PC-9 (cell line): ENCODE results near the gene TIGD2. TPM values are rescaled to one million over a fixed set of nuclear protein-coding genes. Genes with fewer than 3 reads are reported as not detected.

Source experiments
- BruUV-seq: library from RNA; stranded (reverse); fragments of 400-500 nt; replicated peaks from 2 replicates; lab custom pipeline; 2021; lab: Mats Ljungman, UMichigan
- CTCF ChIA-PET: fragments of 300-600 bp; sonication (Branson Sonifier 250); formaldehyde crosslinking; loops from one replicate; lab custom pipeline; 2022; ENCODE audit warnings: antibody characterized with exemption; lab: Charles Lee
- POLR2A ChIA-PET: fragments of 300-600 bp; sonication (Branson Sonifier 250); formaldehyde crosslinking; loops from one replicate; lab custom pipeline; 2022; ENCODE audit warnings: antibody characterized with exemption; ENCODE audit not compliant: unreplicated experiment; lab: Charles Lee
- DNase-seq, 2 experiments: peaks; one replicate each; pipeline versions ENCODE4 v3.0.0 to v3.0.0-alpha.2; 2015 to 2022; ENCODE audit warnings: mixed read lengths in 1 of 2
- H2AFZ ChIP-seq: fragments of 200-600 bp; sonication (generic); 2 replicates; pipeline ENCODE4 v1.8.1; 2017; ENCODE audit warnings: antibody characterized with exemption
- H3F3A ChIP-seq: fragments of 200-600 bp; sonication (generic); 2 replicates; pipeline ENCODE4 v1.8.1; 2017; ENCODE audit warnings: antibody characterized with exemption, mild to moderate bottlenecking, low read depth; ENCODE audit not compliant: insufficient read depth
- H3K27ac ChIP-seq: fragments of 200-600 bp; sonication (generic); 2 replicates; pipeline ENCODE4 v1.6.1; 2016; ENCODE audit warnings: mixed run types
- H3K27me3 ChIP-seq: fragments of 200-600 bp; sonication (generic); 2 replicates; pipeline ENCODE4 v1.6.1; 2016; ENCODE audit warnings: low read depth, mixed run types; ENCODE audit not compliant: insufficient read depth
- H3K36me3 ChIP-seq: fragments of 200-600 bp; sonication (generic); 2 replicates; pipeline ENCODE4 v1.6.1; 2016; ENCODE audit warnings: low read depth, mixed run types
- H3K4me1 ChIP-seq: fragments of 200-600 bp; sonication (generic); replicated peaks from 2 replicates; pipeline ENCODE4 v1.6.1; 2016; ENCODE audit warnings: mixed run types; ENCODE audit not compliant: insufficient read depth
- H3K4me2 ChIP-seq: fragments of 200-600 bp; sonication (generic); 2 replicates; pipeline ENCODE4 v1.6.1; 2017; ENCODE audit warnings: mixed run types
- H3K4me3 ChIP-seq: fragments of 200-600 bp; sonication (generic); 2 replicates; pipeline ENCODE4 v1.6.1; 2016; ENCODE audit warnings: mixed run types
- H3K79me2 ChIP-seq: fragments of 200-600 bp; sonication (generic); 2 replicates; pipeline ENCODE4 v1.6.1; 2017; ENCODE audit warnings: low read depth, mixed run types
- H3K9me2 ChIP-seq: fragments of 200-600 bp; sonication (generic); 2 replicates; pipeline ENCODE4 v1.8.1; 2017; ENCODE audit warnings: mild to moderate bottlenecking; ENCODE audit not compliant: insufficient read depth
- H3K9me3 ChIP-seq: fragments of 200-600 bp; sonication (generic); 2 replicates; pipeline ENCODE4 v1.8.1; 2016; ENCODE audit warnings: low read depth; ENCODE audit not compliant: insufficient read depth
- H4K20me1 ChIP-seq: fragments of 200-600 bp; sonication (generic); 2 replicates; pipeline ENCODE4 v1.8.1; 2017; ENCODE audit not compliant: insufficient read depth
- CTCF ChIP-seq: fragments of 200-600 bp; sonication (generic); conservative IDR thresholded peaks from 2 replicates; pipeline ENCODE4 v1.6.1; 2017; ENCODE audit warnings: mixed run types, antibody characterized with exemption, mild to moderate bottlenecking, moderate library complexity
- EZH2 ChIP-seq: fragments of 200-600 bp; sonication (generic); IDR thresholded peaks from 2 replicates; pipeline ENCODE4 v1.8.0; 2017; ENCODE audit warnings: antibody characterized with exemption, low read depth
- intact Hi-C: fragments of 100-400 bp; cut with micrococcal nuclease; formaldehyde crosslinking; loops from one replicate; pipeline ENCODE4 v1.10.0; 2022; ENCODE audit not compliant: unreplicated experiment
- total RNA-seq: library from RNA; stranded (reverse); gene quantifications from 2 replicates; pipeline ENCODE4 v1.2.3, GENCODE V29; 2021

The TIGD2 gene
- total RNA-seq, 1 experiment from 2014 or later, result 10.9 TPM

DNA sequence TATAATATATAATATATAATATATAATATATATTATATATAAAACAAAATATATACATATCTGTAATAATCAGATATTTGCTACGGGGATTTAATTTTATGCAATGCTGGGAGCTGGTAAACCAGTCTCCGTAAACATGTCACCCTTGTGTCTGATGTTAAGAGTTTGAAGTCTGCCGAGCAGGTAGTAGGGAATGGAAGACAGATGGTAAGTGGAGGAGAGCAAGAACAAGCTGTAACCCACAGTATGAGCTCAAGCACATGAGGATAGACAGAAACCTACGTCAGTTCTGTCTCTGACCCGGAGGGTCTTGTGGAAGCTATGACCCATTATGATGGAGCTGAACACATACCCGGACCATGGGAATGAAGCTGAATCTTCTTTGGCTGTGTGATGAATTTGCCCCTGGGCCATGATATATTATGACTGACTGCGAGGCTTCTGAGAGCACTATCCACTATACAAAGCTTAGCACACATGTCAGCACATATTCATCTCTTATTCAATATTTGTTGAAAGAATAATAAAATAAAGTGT, 46.2 kb downstream of the TIGD2 start:
- no peaks in the 10 kb centered on the region for H3K27me3 ChIP-seq
- ChIA-PET POLR2A (interaction anchor here (0.6 kb wide), 1 partner anchor 14 kb away, joined by 4 read pairs; no protein-coding TSS in a partner anchor), CTCF (no interaction called here)
- BruUV-seq, result no TSS peak
- H3K9me2 ChIP-seq, result no peaks in the 10 kb centered on the region
- no peak overlapping the region for H3K4me3 ChIP-seq
- no peak overlapping the region for H3K27ac ChIP-seq
- no peaks in the 10 kb centered on the region for H3K9me3 ChIP-seq
- H3F3A ChIP-seq, result no peaks in the 10 kb centered on the region
- H3K4me2 ChIP-seq, result no peak overlapping the region
- H3K36me3 ChIP-seq, result no peaks in the 10 kb centered on the region
- H3K79me2 ChIP-seq, result no peaks in the 10 kb centered on the region
- intact Hi-C loops, result loop anchor here (2.0 kb wide), 2 partner anchors 45 to 277 kb away; no protein-coding TSS in a partner anchor
- no peak overlapping the region for H2AFZ ChIP-seq
- DNase-seq, result no peak
- H3K4me1 ChIP-seq, result no peaks in the 10 kb centered on the region
- no peak for TF ChIP-seq EZH2
- TF ChIP-seq CTCF, result no peak
- no peaks in the 10 kb centered on the region for H4K20me1 ChIP-seq

DNA sequence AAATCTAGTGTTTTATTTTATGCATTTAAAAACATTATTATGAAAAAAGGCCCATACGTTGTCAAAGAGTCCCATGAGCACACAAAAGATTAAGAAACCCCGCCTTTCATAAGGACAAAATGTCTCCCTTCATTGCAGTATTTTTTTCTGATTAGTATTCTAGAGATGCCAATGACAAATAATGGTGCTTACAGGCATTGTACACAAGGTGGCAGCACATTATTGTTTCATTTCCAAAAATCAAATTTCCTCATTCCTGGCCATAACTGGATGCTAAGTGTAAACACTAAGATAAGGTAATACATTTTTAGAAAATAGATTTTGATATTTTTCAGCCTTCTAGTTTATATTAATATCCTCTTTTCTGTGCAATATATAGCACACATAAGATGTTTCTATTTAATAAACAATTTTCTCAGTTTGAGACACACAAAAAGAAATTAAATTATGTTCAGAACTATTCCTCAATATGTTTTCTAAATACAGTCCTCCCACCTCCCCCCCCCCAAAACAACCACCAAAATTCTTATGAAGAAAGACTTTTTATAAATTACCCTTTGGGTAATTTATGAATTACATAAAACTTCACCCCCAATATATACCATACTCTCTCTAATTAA, 47.7 kb downstream of the TIGD2 start:
- ChIA-PET POLR2A (no interaction called here), CTCF (interaction anchor here (0.7 kb wide), 1 partner anchor 752 kb away, joined by 9 read pairs; no protein-coding TSS in a partner anchor)
- Histone ChIP-seq H4K20me1 (no peaks in the 10 kb centered on the region), H3K4me1 (no peaks in the 10 kb centered on the region), H3K9me2 (no peaks in the 10 kb centered on the region), H3K27me3 (no peaks in the 10 kb centered on the region), H3K4me3 (no peak overlapping the region), H3K27ac (no peak overlapping the region), H3F3A (no peaks in the 10 kb centered on the region), H3K79me2 (no peaks in the 10 kb centered on the region), H2AFZ (no peak overlapping the region), H3K4me2 (no peak overlapping the region), H3K36me3 (no peaks in the 10 kb centered on the region), H3K9me3 (no peaks in the 10 kb centered on the region)
- peak in 1 of 2 experiments; percentile 36 for DNase-seq
- no TSS peak for BruUV-seq
- intact Hi-C loops, result loop anchor here (2.0 kb wide), 2 partner anchors 46 to 276 kb away; no protein-coding TSS in a partner anchor
- no peak for TF ChIP-seq EZH2
- TF ChIP-seq CTCF, result peak; percentile 80

GRCh38 chr4:89160806-89161205, 49.5 kb downstream of the TIGD2 start:
- no peak for DNase-seq
- no TSS peak for BruUV-seq
- Histone ChIP-seq H3K9me2 (no peaks in the 10 kb centered on the region), H4K20me1 (no peaks in the 10 kb centered on the region), H3F3A (no peaks in the 10 kb centered on the region), H3K36me3 (no peaks in the 10 kb centered on the region), H2AFZ (no peak overlapping the region), H3K79me2 (no peaks in the 10 kb centered on the region), H3K4me3 (no peak overlapping the region), H3K27ac (no peak overlapping the region), H3K9me3 (no peaks in the 10 kb centered on the region), H3K4me2 (no peak overlapping the region), H3K4me1 (no peaks in the 10 kb centered on the region), H3K27me3 (no peaks in the 10 kb centered on the region)
- intact Hi-C loops, result loop anchor here (10.0 kb wide), 1 partner anchor 744 kb away; no protein-coding TSS in a partner anchor
- POLR2A ChIA-PET, result no interaction called here
- no peak for TF ChIP-seq EZH2
- no peak for TF ChIP-seq CTCF
- CTCF ChIA-PET, result no interaction called here
